ENCODE results near the gene RAET1L.
"Not testable (repeated sequence)": the region's sequence is repeated elsewhere in the genome, so short reads cannot be mapped to it uniquely, and the experiment has no call there.

RAET1L gene

DNA sequence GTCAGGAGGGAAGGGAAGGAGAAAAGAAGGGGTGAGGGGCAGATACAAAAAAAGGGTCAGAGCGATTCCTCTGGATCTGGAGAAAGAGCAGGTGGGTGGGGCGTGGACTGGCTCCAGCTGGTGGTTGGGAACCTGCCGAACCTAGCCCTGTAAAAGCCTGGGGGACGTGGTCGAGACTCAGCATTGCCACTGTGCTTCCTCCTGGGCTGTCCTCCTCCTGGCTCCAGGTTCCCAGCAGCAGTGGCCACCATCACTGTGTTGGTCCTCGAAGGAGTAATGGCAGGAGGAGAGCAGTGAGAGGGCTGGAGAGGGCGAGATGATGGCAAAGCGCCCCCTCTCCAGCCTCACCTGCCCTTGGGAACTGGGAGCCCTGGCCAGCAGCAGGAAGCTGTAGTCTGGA is 3.5 kb upstream of the RAET1L start:
- no peak overlapping the region for H3K9ac ChIP-seq (ENCODE audit: low read depth, low read length)
- no peaks in the 10 kb centered on the region for H4K20me1 ChIP-seq (ENCODE audit: insufficient read depth, low read length)
- H3K36me3 ChIP-seq (ENCODE audit: insufficient read depth, low read length) = no peaks in the 10 kb centered on the region
- H3K4me2 ChIP-seq (ENCODE audit: insufficient read depth, low read length) = no peak overlapping the region
- ATAC-seq (ENCODE audit: insufficient read depth, low read depth) = no peak
- H3K79me2 ChIP-seq (ENCODE audit: insufficient read depth, low read length) = no peaks in the 10 kb centered on the region
- H3K9me3 ChIP-seq (ENCODE audit: insufficient read depth, low read length, severe bottlenecking) = no peaks in the 10 kb centered on the region
- H3K4me3 ChIP-seq (ENCODE audit: low read depth in 1 of 2, low read length in 2 of 2) = no peak overlapping the region
- peaks cover 15% of the 10 kb centered on the region for H3K27me3 ChIP-seq (ENCODE audit: insufficient read depth, low read length, poor library complexity)
- TF ChIP-seq EZH2 (IDR thresholded peaks at IDR 0.05; ENCODE audit: borderline replicate concordance, low read depth, low read length, severe bottlenecking) = no peak
- no peaks in the 10 kb centered on the region for H3K4me1 ChIP-seq (ENCODE audit: insufficient read depth, low read length)
- DNase-seq = no peak
- H2AFZ ChIP-seq (ENCODE audit: low read depth, low read length) = no peak overlapping the region
- no peak overlapping the region for H3K27ac ChIP-seq (ENCODE audit: low read length)

DNA sequence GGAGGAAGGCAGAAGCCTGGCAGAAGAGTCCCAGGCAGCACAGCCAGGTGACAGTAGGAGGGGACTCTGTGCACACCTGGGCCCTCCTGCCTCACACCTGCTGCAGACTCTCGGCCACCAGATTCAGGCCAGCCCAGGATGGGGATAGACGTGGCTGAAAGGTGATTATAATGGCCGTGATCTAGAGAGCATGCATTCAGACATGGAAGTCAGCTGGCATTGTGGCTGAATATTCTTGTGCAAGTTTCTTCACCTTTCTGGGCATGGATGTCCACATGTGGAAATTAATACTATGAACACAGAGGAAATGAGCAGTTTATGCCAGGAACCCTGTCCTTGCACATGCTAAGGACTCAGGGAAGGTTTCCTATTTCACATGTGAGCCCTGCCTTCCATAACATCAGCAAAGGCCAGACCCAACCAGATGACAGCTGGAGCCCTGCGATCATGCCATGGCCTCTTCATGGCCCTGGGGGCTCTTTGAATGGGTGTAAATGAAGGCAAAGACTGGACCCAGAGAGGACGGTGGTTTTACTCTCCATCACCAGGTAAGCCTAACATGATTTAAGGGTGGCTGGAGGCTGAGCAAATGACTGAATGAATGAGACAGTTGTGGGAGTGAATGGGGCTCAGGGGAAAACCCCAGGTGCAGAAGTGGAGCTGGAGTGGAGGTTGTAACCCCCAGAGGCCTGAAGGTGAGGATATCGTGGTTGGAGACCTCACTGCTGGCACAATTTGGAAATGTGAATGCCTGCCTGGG is 2.7 kb upstream of the RAET1L start:
- TF ChIP-seq, protein P1, sequence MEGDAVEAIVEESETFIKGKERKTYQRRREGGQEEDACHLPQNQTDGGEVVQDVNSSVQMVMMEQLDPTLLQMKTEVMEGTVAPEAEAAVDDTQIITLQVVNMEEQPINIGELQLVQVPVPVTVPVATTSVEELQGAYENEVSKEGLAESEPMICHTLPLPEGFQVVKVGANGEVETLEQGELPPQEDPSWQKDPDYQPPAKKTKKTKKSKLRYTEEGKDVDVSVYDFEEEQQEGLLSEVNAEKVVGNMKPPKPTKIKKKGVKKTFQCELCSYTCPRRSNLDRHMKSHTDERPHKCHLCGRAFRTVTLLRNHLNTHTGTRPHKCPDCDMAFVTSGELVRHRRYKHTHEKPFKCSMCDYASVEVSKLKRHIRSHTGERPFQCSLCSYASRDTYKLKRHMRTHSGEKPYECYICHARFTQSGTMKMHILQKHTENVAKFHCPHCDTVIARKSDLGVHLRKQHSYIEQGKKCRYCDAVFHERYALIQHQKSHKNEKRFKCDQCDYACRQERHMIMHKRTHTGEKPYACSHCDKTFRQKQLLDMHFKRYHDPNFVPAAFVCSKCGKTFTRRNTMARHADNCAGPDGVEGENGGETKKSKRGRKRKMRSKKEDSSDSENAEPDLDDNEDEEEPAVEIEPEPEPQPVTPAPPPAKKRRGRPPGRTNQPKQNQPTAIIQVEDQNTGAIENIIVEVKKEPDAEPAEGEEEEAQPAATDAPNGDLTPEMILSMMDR (IDR thresholded peaks at IDR 0.05; ENCODE audit: borderline replicate concordance, extremely low read depth, low read length, poor library complexity, severe bottlenecking) = no peak
- TF ChIP-seq EZH2 (IDR thresholded peaks at IDR 0.05; ENCODE audit: borderline replicate concordance, low read depth, low read length, severe bottlenecking) = no peak
- H3K9me3 ChIP-seq (ENCODE audit: insufficient read depth, low read length, severe bottlenecking) = no peaks in the 10 kb centered on the region
- no peak for ATAC-seq (ENCODE audit: insufficient read depth, low read depth)
- no peak overlapping the region for H2AFZ ChIP-seq (ENCODE audit: low read depth, low read length)
- no peak for DNase-seq
- H3K27me3 ChIP-seq (ENCODE audit: insufficient read depth, low read length, poor library complexity) = peaks cover 8% of the 10 kb centered on the region
- H3K4me3 ChIP-seq (ENCODE audit: low read depth in 1 of 2, low read length in 2 of 2) = no peak overlapping the region
- H4K20me1 ChIP-seq (ENCODE audit: insufficient read depth, low read length) = no peaks in the 10 kb centered on the region
- H3K4me2 ChIP-seq (ENCODE audit: insufficient read depth, low read length) = no peak overlapping the region
- H3K79me2 ChIP-seq (ENCODE audit: insufficient read depth, low read length) = no peaks in the 10 kb centered on the region
- no peak overlapping the region for H3K9ac ChIP-seq (ENCODE audit: low read depth, low read length)
- H3K36me3 ChIP-seq (ENCODE audit: insufficient read depth, low read length) = no peaks in the 10 kb centered on the region
- H3K27ac ChIP-seq (ENCODE audit: low read length) = no peak overlapping the region
- H3K4me1 ChIP-seq (ENCODE audit: insufficient read depth, low read length) = no peaks in the 10 kb centered on the region

DNA sequence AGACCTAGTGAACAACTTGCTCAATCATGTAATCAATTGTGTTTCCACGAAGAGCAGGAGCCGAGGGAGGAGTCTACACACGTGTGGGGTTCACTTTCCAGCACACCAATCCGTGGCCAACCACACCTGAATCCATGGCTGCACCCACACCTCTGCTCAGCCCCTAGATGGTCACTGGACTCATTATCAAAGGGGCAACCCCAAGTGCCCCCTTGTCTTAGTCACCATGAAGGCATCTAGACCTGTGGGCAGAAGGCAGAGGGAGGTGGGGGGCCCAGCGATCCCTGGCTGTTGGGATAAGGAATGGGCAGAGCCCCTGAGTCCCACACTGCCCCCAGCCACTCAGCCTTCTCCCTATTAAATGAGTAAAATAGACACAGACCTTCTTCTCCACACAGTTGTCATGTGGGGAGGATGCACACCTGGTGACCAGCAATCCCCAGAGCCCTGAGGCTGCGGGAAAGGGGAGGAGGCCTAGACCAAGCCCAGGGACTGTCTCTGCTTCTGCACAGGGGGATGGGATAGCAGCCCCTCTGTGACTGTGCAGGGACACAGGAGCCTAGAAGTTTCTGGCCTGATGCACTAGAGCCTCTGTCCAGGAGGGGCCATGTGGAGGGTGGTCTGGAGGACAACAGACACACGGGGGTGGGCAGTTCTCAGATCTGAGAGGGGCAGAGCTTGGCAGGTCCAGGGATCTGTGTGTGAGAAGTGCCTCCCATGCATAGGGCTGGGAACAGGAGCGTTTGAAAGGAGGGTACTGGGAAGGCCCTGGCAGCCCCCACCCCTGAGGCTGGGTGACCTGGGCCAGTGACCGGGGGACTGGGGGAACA is 1.9 kb upstream of the RAET1L start:
- no peak for DNase-seq
- no peak overlapping the region for H2AFZ ChIP-seq (ENCODE audit: low read depth, low read length)
- no peak overlapping the region for H3K9ac ChIP-seq (ENCODE audit: low read depth, low read length)
- no peak overlapping the region for H3K4me2 ChIP-seq (ENCODE audit: insufficient read depth, low read length)
- H3K9me3 ChIP-seq (ENCODE audit: insufficient read depth, low read length, severe bottlenecking) = no peaks in the 10 kb centered on the region
- TF ChIP-seq, protein P1 (IDR thresholded peaks at IDR 0.05; ENCODE audit: borderline replicate concordance, extremely low read depth, low read length, poor library complexity, severe bottlenecking) = no peak
- TF ChIP-seq EZH2 (IDR thresholded peaks at IDR 0.05; ENCODE audit: borderline replicate concordance, low read depth, low read length, severe bottlenecking) = no peak
- H4K20me1 ChIP-seq (ENCODE audit: insufficient read depth, low read length) = no peaks in the 10 kb centered on the region
- H3K27ac ChIP-seq (ENCODE audit: low read length) = no peak overlapping the region
- peaks cover 3% of the 10 kb centered on the region for H3K27me3 ChIP-seq (ENCODE audit: insufficient read depth, low read length, poor library complexity)
- H3K79me2 ChIP-seq (ENCODE audit: insufficient read depth, low read length) = no peaks in the 10 kb centered on the region
- no peaks in the 10 kb centered on the region for H3K4me1 ChIP-seq (ENCODE audit: insufficient read depth, low read length)
- ATAC-seq (ENCODE audit: insufficient read depth, low read depth) = no peak
- no peak overlapping the region for H3K4me3 ChIP-seq (ENCODE audit: low read depth in 1 of 2, low read length in 2 of 2)
- H3K36me3 ChIP-seq (ENCODE audit: insufficient read depth, low read length) = no peaks in the 10 kb centered on the region

DNA sequence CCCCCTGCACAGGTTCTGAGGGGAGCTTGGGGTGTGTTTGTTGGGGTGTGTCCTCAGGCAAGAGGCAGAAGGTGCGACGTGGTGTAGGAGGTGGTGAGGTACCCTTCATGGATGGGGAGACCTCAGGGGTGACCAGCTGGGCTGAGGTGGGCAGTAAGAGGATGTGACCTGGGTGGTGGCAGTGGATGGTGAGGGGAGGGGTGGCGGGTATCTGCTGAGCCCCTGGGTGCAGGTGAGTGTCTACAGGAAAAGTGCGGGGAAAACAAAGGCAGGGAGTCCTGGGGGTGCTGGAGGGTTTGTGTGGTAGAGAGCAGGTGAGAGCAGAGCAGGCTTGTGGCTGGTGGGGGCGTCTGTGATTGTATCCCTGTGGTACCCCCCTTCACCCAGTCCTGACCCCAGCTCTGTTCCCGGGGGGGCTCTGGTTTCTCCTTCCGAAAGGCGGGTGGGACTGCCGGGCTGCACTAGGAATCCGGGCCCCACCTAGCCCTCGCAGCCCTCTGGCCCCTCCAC is 631 bp downstream of the RAET1L start:
- Histone ChIP-seq H4K20me1 (ENCODE audit: insufficient read depth, low read length) (no peaks in the 10 kb centered on the region), H2AFZ (ENCODE audit: low read depth, low read length) (no peak overlapping the region)
- DNase-seq = no peak

DNA sequence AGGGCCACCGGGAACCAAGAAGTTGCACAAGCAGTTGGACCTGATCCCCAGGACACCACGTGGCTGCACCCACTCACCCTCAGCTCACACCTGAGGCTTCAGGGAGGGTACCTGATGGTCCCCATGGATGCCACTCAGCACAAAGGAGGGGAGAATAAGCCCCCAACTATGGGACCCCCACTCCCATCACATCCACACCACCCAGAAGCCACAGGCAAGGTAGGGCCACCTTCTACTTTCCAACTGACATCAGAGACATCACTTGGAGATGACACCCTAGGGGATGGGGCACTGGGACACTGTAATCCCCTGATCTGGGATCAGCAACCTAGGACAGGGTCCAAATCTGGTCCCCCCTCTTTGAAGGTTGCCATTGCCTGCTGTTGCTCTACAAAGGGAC is 1.3 kb downstream of the RAET1L start:
- H3K36me3 ChIP-seq (ENCODE audit: insufficient read depth, low read length); H3K9ac ChIP-seq (ENCODE audit: low read depth, low read length); DNase-seq; H3K27me3 ChIP-seq (ENCODE audit: insufficient read depth, low read length, poor library complexity); H3K79me2 ChIP-seq (ENCODE audit: insufficient read depth, low read length); ATAC-seq (ENCODE audit: insufficient read depth, low read depth); H3K9me3 ChIP-seq (ENCODE audit: insufficient read depth, low read length, severe bottlenecking); H3K4me2 ChIP-seq (ENCODE audit: insufficient read depth, low read length); H3K4me3 ChIP-seq (ENCODE audit: low read depth in 1 of 2, low read length in 2 of 2); H2AFZ ChIP-seq (ENCODE audit: low read depth, low read length); H3K27ac ChIP-seq (ENCODE audit: low read length); H3K4me1 ChIP-seq (ENCODE audit: insufficient read depth, low read length); H4K20me1 ChIP-seq (ENCODE audit: insufficient read depth, low read length): not testable (repeated sequence)

More for the DNA sequence above, 631 bp downstream of the RAET1L start:
- Histone ChIP-seq H3K27me3 (ENCODE audit: insufficient read depth, low read length, poor library complexity) (no peaks in the 10 kb centered on the region), H3K4me2 (ENCODE audit: insufficient read depth, low read length) (no peak overlapping the region), H3K79me2 (ENCODE audit: insufficient read depth, low read length) (no peaks in the 10 kb centered on the region), H3K36me3 (ENCODE audit: insufficient read depth, low read length) (no peaks in the 10 kb centered on the region), H3K4me3 (ENCODE audit: low read depth in 1 of 2, low read length in 2 of 2) (no peak overlapping the region), H3K27ac (ENCODE audit: low read length) (no peak overlapping the region), H3K4me1 (ENCODE audit: insufficient read depth, low read length) (no peaks in the 10 kb centered on the region), H3K9me3 (ENCODE audit: insufficient read depth, low read length, severe bottlenecking) (no peaks in the 10 kb centered on the region), H3K9ac (ENCODE audit: low read depth, low read length) (no peak overlapping the region)
- TF ChIP-seq EZH2 (IDR thresholded peaks at IDR 0.05; ENCODE audit: borderline replicate concordance, low read depth, low read length, severe bottlenecking) = no peak
- TF ChIP-seq, protein P1 (IDR thresholded peaks at IDR 0.05; ENCODE audit: borderline replicate concordance, extremely low read depth, low read length, poor library complexity, severe bottlenecking) = no peak
- no peak for ATAC-seq (ENCODE audit: insufficient read depth, low read depth)
